Small intestine (tissue), 4 donors: ENCODE results near the gene UBE2G2. TPM values are rescaled to one million over a fixed set of nuclear protein-coding genes. Genes with fewer than 3 reads are reported as not detected.

Source experiments
- polyA plus RNA-seq, 4 donors: library from polyadenylated mRNA; stranded (reverse) in 3 of 4; unstranded in 1 of 4; fragments of 200-250 nt in 3 of 4; fragments of 120-200 nt in 1 of 4; gene quantifications; one replicate each; pipeline versions ENCODE4 v1.2.1 to v1.2.3, GENCODE V29; 2013
- donor health status: healthy with polysubstance abuse.
- donor health status: Bipolar disorder and iron deficiency.
- donor health status: healthy.

The UBE2G2 gene
- polyA plus RNA-seq, 4 donors, result 30.0 to 75.4 (median 38.7) TPM

Other genes starting within 250 kb of the UBE2G2 start
- gene KRTAP10-3, start 243.0 kb downstream of the UBE2G2 start, polyA plus RNA-seq, result not detected
- gene KRTAP10-4, start 228.1 kb downstream of the UBE2G2 start, polyA plus RNA-seq, result not detected
- gene KRTAP10-5, start 221.2 kb downstream of the UBE2G2 start, polyA plus RNA-seq, result not detected
- gene KRTAP10-6, start 209.3 kb downstream of the UBE2G2 start, polyA plus RNA-seq, result not detected
- gene KRTAP10-7, start 201.2 kb downstream of the UBE2G2 start, polyA plus RNA-seq, result not detected
- gene KRTAP10-8, start 189.7 kb downstream of the UBE2G2 start, polyA plus RNA-seq, result not detected
- gene KRTAP10-9, start 174.7 kb downstream of the UBE2G2 start, polyA plus RNA-seq, result not detected
- gene KRTAP10-10, start 164.5 kb downstream of the UBE2G2 start, polyA plus RNA-seq, result not detected
- not detected for gene KRTAP10-11, start 155.4 kb downstream of the UBE2G2 start, polyA plus RNA-seq
- not detected for gene KRTAP12-4, start 147.2 kb downstream of the UBE2G2 start, polyA plus RNA-seq
- gene KRTAP12-3, start 143.9 kb downstream of the UBE2G2 start, polyA plus RNA-seq, result not detected
- not detected for gene KRTAP12-2, start 134.9 kb downstream of the UBE2G2 start, polyA plus RNA-seq
- under 1 TPM in 1 of 4 donors, not detected in 3; 0.09 TPM for gene KRTAP12-1, start 119.7 kb downstream of the UBE2G2 start, polyA plus RNA-seq
- gene KRTAP10-12, start 104.6 kb downstream of the UBE2G2 start, polyA plus RNA-seq, result not detected
- gene TSPEAR, start 90.2 kb downstream of the UBE2G2 start, polyA plus RNA-seq, result under 1 TPM in 3 of 4 donors, not detected in 1; 0.09 to 0.53 (median 0.27) TPM
- gene SUMO3, start 16.2 kb upstream of the UBE2G2 start, polyA plus RNA-seq, result 100 to 1,000 TPM in 1 of 4 donors, 10 to 100 TPM in 3; 70.8 to 105 (median 77.3) TPM
- gene PTTG1IP, start 71.9 kb upstream of the UBE2G2 start, polyA plus RNA-seq, result 100 to 1,000 TPM; 116 to 330 (median 128) TPM
- 10 to 100 TPM in 3 of 4 donors, 1 to 10 TPM in 1; 4.5 to 17.1 (median 15.9) TPM for gene ITGB2, start 119.1 kb upstream of the UBE2G2 start, polyA plus RNA-seq
- 10 to 100 TPM; 10.7 to 31.5 (median 24.7) TPM for gene SLX9, start 138.2 kb upstream of the UBE2G2 start, polyA plus RNA-seq